ENCODE data around the gene COMMD10.

The COMMD10 gene

GRCh38 chr5:116297296-116297814 is 212.5 kb downstream of the COMMD10 start:
- no peak for DNase-seq

GRCh38 chr5:116299746-116300640 is 215.2 kb downstream of the COMMD10 start:
- DNase-seq: no peak

GRCh38 chr5:116301110-116301509 is 216.3 kb downstream of the COMMD10 start:
- no peak for DNase-seq

- DNase-seq: no peak
Observed at GRCh38 chr5:116303340-116303739, 218.5 kb downstream of the COMMD10 start.

GRCh38 chr5:116303810-116304209 is 219.0 kb downstream of the COMMD10 start:
- no peak for DNase-seq

- DNase-seq: no peak
Observed at GRCh38 chr5:116305899-116306298, 221.1 kb downstream of the COMMD10 start.

GRCh38 chr5:116306846-116307245 is 222.0 kb downstream of the COMMD10 start:
- no peak for DNase-seq

GRCh38 chr5:116308391-116308790 is 223.6 kb downstream of the COMMD10 start:
- no peak for DNase-seq

- no peak for DNase-seq
Observed at GRCh38 chr5:116313366-116313765, 228.5 kb downstream of the COMMD10 start.

- DNase-seq: no peak
Observed at GRCh38 chr5:116315531-116315930, 230.7 kb downstream of the COMMD10 start.

- DNase-seq: no peak
Observed at GRCh38 chr5:116318091-116318854, 233.4 kb downstream of the COMMD10 start.

GRCh38 chr5:116320486-116320885 is 235.7 kb downstream of the COMMD10 start:
- no peak for DNase-seq

GRCh38 chr5:116329503-116329902 is 244.7 kb downstream of the COMMD10 start:
- no peak for DNase-seq

- no peak for DNase-seq
Observed at GRCh38 chr5:116340799-116341198, 256.0 kb downstream of the COMMD10 start.

Measured in 8988T (cell line).